Sigmoid colon (tissue), 7 donors: ENCODE data around the gene UPF2. TPM values are rescaled to one million over a fixed set of nuclear protein-coding genes. Genes with fewer than 3 reads are reported as not detected.
A peak's percentile ranks its signal among the peaks of the same experiment; 100 is the strongest.

Experiments used
- DNase-seq: peaks from one replicate; pipeline ENCODE4 v3.0.0-alpha.2; 2019
- H3K27ac ChIP-seq, 4 donors: fragments of 200-600 bp; sonication (generic); one replicate each; pipeline ENCODE4 v1.5.1; 2016 to 2019; ENCODE audit warnings: mild to moderate bottlenecking in 1 of 4
- H3K27me3 ChIP-seq, 3 donors: fragments of 200-600 bp; sonication (generic); one replicate each; pipeline ENCODE4 v1.5.1; 2019; ENCODE audit warnings: mild to moderate bottlenecking in 1 of 3
- H3K36me3 ChIP-seq, 4 donors: fragments of 200-600 bp; sonication (generic); one replicate each; pipeline ENCODE4 v1.5.1; 2016 to 2019
- H3K4me1 ChIP-seq, 4 donors: fragments of 200-600 bp; sonication (generic); one replicate each; pipeline ENCODE4 v1.5.1; 2017 to 2019
- H3K4me3 ChIP-seq, 4 donors: fragments of 200-600 bp; sonication (generic); one replicate each; pipeline ENCODE4 v1.5.1; 2017 to 2019; ENCODE audit warnings: mild to moderate bottlenecking in 2 of 4, moderate library complexity in 1 of 4
- H3K9me3 ChIP-seq, 4 donors: fragments of 200-600 bp in 3 of 4; sonication (generic) in 3 of 4; one replicate each; pipeline versions ENCODE4 v1.5.1 to v1.6.1; 2013 to 2019
- EP300 ChIP-seq, 4 donors: sonication (generic); formaldehyde crosslinking; IDR thresholded peaks; one replicate each; pipeline ENCODE4 v1.6.1; 2017; ENCODE audit warnings: antibody characterized with exemption in 4 of 4
- POLR2A ChIP-seq, 2 donors: fragments of 450-650 bp; IDR thresholded peaks; one replicate each; pipeline ENCODE4 v1.6.1; 2016; ENCODE audit warnings: antibody characterized with exemption in 2 of 2, mild to moderate bottlenecking in 2 of 2, moderate library complexity in 2 of 2
- POLR2AphosphoS5 ChIP-seq, 4 donors: sonication (generic); formaldehyde crosslinking; IDR thresholded peaks; one replicate each; pipeline ENCODE4 v1.6.1; 2017; ENCODE audit warnings: antibody characterized with exemption in 4 of 4
- WGBS, 2 donors: extraction: QIAGEN DNeasy Blood & Tissue Kit; methylation state at CpG; one replicate each; pipeline ENCODE4 v1.1.7; 2013; 5-methylcytosine and 5-hydroxymethylcytosine counted together
- intact Hi-C: fragments of 100-400 bp; cut with DNase I; formaldehyde crosslinking; loops from one replicate; pipeline ENCODE4 v1.15.1; 2023
- polyA plus RNA-seq, 3 donors: library from polyadenylated mRNA; stranded (reverse); fragments of 200-250 nt; gene quantifications; one replicate each; pipeline ENCODE4 v1.2.3, GENCODE V29; 2013
- total RNA-seq, 4 donors: library from RNA; depleted of rRNA; stranded (reverse); fragments of >200 nt; gene quantifications; one replicate each; pipeline ENCODE4 v1.1.0, GENCODE V29; 2016
- TF ChIP-seq, protein P1 (sequence below), 4 experiments: fragments of 450-650 bp in 3 of 4; fragments of 200-600 bp in 1 of 4; IDR thresholded peaks; one replicate each; pipeline ENCODE4 v1.5.1; 2016 to 2019; ENCODE audit warnings: antibody characterized with exemption in 4 of 4, mild to moderate bottlenecking in 3 of 4, moderate library complexity in 2 of 4
- donor health status: healthy with polysubstance abuse.
- donor health status: Bipolar disorder and iron deficiency.
- donor health status: healthy.

UPF2 gene
- total and polyA plus RNA-seq, 7 donors, result 11.4 to 36.9 (median 29.3) TPM

DNA sequence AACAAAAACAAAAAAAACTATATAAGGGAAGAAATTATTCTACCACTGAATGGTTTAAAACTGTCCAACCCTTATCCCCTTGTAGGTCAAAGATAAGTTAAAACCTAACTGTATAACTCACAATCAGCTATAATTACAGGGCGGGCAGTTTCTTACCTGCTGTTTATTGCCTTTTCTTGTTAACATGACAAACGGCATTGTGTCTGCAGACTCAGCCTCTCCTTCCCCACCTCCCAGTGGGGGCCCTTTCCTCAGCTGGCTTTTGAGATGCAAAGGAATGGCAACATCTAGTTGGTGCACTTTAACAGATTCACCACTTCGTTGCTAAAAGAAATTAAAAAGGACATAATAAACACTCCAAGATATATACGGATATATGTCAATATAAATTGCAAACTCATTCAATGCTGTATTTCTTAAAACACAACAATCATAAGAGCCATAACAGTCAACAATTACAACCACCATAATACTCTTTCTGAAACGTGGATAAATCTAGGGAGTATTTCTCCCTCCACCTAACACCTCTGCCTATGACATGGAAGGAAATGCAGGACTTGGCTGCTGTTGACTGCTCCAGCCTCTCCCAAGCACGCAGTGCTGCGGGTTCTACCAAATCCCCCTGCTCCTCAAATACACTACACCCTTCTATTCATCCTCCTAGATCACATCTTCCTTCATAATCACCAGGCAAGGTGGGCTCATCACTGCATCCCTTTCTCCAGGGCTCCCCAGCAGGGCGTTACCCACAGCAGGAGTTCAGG lies 106.0 kb downstream of the UPF2 start:
- intact Hi-C loops, result no loop called here
- peaks cover 0 to 47% (median 11%) of the 10 kb centered on the region in 4 donors for H3K36me3 ChIP-seq

DNA sequence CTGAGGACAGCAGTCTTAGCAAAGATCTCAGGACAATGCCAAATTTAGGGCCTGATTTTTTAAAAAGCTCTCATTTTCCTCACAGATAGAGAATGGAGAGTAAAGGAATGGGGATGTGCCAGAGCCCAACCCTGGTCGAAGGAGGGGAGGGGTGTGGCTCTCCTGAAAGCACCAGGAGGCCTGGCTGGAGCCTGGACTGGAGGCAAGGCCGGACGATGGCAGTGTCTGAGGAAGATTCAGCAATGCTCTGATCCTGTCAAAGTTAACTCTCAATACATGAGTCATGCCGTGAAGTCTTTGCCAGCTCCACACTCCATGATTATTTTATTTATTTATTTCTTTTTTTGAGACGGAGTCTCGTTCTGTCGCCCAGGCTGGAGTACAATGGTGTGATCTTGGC lies 108.3 kb downstream of the UPF2 start:
- Histone ChIP-seq H3K4me3 (no peak overlapping the region), H3K9me3 (no peaks in the 10 kb centered on the region), H3K27me3 (no peaks in the 10 kb centered on the region), H3K36me3 (peaks cover 6 to 63% (median 29%) of the 10 kb centered on the region in 4 donors), H3K4me1 (no peaks in the 10 kb centered on the region), H3K27ac (peak overlapping the region in 1 of 4 donors; percentile 1)
- intact Hi-C loops, result no loop called here
- TF ChIP-seq POLR2A (IDR thresholded peaks at IDR 0.05), result no peak
- TF ChIP-seq EP300 (IDR thresholded peaks at IDR 0.05), result no peak
- TF ChIP-seq POLR2AphosphoS5 (IDR thresholded peaks at IDR 0.05), result no peak
- TF ChIP-seq, protein P1, sequence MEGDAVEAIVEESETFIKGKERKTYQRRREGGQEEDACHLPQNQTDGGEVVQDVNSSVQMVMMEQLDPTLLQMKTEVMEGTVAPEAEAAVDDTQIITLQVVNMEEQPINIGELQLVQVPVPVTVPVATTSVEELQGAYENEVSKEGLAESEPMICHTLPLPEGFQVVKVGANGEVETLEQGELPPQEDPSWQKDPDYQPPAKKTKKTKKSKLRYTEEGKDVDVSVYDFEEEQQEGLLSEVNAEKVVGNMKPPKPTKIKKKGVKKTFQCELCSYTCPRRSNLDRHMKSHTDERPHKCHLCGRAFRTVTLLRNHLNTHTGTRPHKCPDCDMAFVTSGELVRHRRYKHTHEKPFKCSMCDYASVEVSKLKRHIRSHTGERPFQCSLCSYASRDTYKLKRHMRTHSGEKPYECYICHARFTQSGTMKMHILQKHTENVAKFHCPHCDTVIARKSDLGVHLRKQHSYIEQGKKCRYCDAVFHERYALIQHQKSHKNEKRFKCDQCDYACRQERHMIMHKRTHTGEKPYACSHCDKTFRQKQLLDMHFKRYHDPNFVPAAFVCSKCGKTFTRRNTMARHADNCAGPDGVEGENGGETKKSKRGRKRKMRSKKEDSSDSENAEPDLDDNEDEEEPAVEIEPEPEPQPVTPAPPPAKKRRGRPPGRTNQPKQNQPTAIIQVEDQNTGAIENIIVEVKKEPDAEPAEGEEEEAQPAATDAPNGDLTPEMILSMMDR (IDR thresholded peaks at IDR 0.05), result no peak
- 23 to 69% methylated on average over 7 of the region's 7 CpGs for WGBS, 2 donors
- DNase-seq, result no peak

More for the DNA sequence above, 106.0 kb downstream of the UPF2 start:
- Histone ChIP-seq H3K9me3 (no peaks in the 10 kb centered on the region), H3K4me1 (no peaks in the 10 kb centered on the region), H3K27ac (no peak overlapping the region), H3K4me3 (no peak overlapping the region), H3K27me3 (no peaks in the 10 kb centered on the region)
- TF ChIP-seq POLR2A (IDR thresholded peaks at IDR 0.05), result no peak
- no peak for DNase-seq
- 37 to 66% methylated on average over 8 of the region's 8 CpGs for WGBS, 2 donors

DNA sequence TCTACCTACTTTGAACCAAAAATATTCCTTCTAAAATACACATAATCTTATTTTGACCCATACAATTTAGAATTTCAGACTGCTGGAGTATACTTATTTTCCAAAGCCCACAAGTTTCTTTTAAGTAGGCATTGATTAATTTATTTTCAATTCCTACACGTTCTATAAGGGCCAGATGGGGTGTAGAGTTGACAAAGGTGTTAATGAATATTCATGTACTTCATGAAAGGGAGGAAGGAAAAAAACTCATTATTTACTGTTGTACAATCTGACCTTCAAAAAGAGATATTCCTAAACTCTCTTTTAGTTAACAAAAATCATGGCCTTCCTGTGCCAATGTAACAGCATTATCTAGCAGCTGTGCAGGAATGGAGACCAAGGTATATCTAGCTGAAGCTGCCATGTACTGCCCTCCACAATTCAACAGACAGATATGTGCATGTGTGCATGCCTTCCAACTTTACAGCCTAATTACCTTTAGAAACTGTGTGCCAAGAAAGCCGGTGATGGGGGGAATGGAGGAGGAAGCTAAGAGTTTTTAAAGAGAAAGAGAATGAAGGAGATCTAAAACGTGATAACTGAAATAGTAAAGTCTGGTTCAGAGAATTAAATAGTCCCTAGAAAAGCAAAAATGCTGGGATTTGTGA lies 108.9 kb downstream of the UPF2 start:
- Histone ChIP-seq H3K36me3 (peaks cover 6 to 69% (median 34%) of the 10 kb centered on the region in 4 donors), H3K27ac (peak overlapping the region in 1 of 4 donors; percentile 1), H3K4me3 (no peak overlapping the region), H3K27me3 (no peaks in the 10 kb centered on the region), H3K4me1 (no peaks in the 10 kb centered on the region), H3K9me3 (no peaks in the 10 kb centered on the region)
- DNase-seq, result no peak
- TF ChIP-seq POLR2A (IDR thresholded peaks at IDR 0.05) (no peak), POLR2AphosphoS5 (IDR thresholded peaks at IDR 0.05) (no peak), EP300 (IDR thresholded peaks at IDR 0.05) (no peak)
- TF ChIP-seq, protein P1 (IDR thresholded peaks at IDR 0.05), result no peak
- intact Hi-C loops, result no loop called here
- WGBS, 2 donors, result 20 to 63% methylated on average over 3 of the region's 3 CpGs

DNA sequence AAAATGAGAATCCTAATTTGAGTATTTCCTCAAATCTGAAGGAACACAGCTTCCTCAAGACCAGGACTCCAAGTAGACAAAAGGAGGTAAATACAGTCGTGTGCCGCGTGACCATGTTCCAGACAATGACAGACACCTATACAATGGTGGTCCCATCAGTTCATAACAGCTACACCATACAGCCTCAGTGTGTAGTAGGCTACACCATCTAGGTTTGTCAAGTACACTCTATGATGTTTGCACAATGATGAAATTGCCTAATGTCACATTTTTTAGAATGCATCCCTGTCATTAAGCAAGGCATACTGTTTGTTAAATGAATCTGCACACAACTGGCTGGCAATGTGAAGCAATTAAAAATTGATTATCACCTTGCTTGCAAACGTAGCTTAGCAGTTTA lies 111.6 kb downstream of the UPF2 start:
- no peaks in the 10 kb centered on the region for H3K9me3 ChIP-seq
- intact Hi-C loops, result no loop called here
- 94 to 97% methylated on average over 4 of the region's 4 CpGs for WGBS, 2 donors
- H3K4me3 ChIP-seq, result no peak overlapping the region
- no peak for DNase-seq
- no peak overlapping the region for H3K27ac ChIP-seq
- no peaks in the 10 kb centered on the region for H3K4me1 ChIP-seq
- H3K36me3 ChIP-seq, result peaks cover 6 to 81% (median 54%) of the 10 kb centered on the region in 4 donors
- no peak for TF ChIP-seq POLR2AphosphoS5 (IDR thresholded peaks at IDR 0.05)
- TF ChIP-seq, protein P1 (IDR thresholded peaks at IDR 0.05), result no peak
- no peak for TF ChIP-seq POLR2A (IDR thresholded peaks at IDR 0.05)
- no peak for TF ChIP-seq EP300 (IDR thresholded peaks at IDR 0.05)
- no peaks in the 10 kb centered on the region for H3K27me3 ChIP-seq

DNA sequence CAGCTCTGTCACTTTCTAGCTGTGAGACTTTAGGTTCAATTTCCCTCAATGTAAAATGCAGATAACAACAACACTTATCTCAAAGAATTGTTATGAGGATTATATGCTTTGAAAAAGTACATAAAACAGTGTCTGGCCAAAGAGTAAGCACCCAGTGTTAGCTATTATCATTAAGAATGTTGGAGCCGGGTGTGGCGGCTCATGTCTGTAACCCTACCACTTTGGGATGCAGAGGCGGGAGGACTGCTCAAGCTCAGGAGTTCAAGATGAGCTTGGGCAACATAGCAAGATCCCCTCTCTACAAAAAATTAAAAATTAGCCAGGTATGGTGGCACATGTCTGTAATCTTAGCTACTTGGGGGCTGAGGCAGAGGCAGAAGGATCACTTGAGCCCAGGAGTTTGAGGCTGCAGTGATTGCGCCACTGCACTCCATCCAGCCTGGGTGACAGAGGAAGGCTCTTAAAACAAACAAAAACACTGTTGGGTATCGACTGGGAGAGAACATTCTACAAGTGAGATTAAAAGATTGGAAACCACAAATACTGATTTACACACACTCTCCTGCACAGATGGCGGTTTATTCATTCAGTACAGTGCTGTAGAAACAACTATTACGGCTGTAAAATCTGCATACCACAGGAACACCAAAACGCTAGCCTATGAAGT lies 112.2 kb downstream of the UPF2 start:
- no peaks in the 10 kb centered on the region for H3K9me3 ChIP-seq
- WGBS, 2 donors, result 88 to 96% methylated on average over 8 of the region's 8 CpGs
- H3K27me3 ChIP-seq, result no peaks in the 10 kb centered on the region
- no peak overlapping the region for H3K27ac ChIP-seq
- no peaks in the 10 kb centered on the region for H3K4me1 ChIP-seq
- peaks cover 6 to 81% (median 56%) of the 10 kb centered on the region in 4 donors for H3K36me3 ChIP-seq
- intact Hi-C loops, result no loop called here
- no peak for TF ChIP-seq POLR2AphosphoS5 (IDR thresholded peaks at IDR 0.05)
- TF ChIP-seq, protein P1 (IDR thresholded peaks at IDR 0.05), result no peak
- TF ChIP-seq POLR2A (IDR thresholded peaks at IDR 0.05), result no peak
- TF ChIP-seq EP300 (IDR thresholded peaks at IDR 0.05), result no peak
- no peak overlapping the region for H3K4me3 ChIP-seq
- DNase-seq, result no peak
